Esophagus (tissue), 2 donors: ENCODE results near the gene TRPM3. TPM values are rescaled to one million over a fixed set of nuclear protein-coding genes. Genes with fewer than 3 reads are reported as not detected.

Experiments
- H3K27ac ChIP-seq, 2 donors: one replicate each; pipeline ENCODE4 v1.5.1; 2013; ENCODE audit warnings: low read depth in 2 of 2, mild to moderate bottlenecking in 2 of 2, inconsistent platforms in 1 of 2, low read length in 1 of 2, moderate library complexity in 1 of 2
- H3K27me3 ChIP-seq, 2 donors: one replicate each; pipeline ENCODE4 v1.6.1; 2013; ENCODE audit warnings: low read length in 2 of 2, control low read depth in 1 of 2, mild to moderate bottlenecking in 1 of 2; ENCODE audit not compliant: insufficient read depth in 2 of 2, control insufficient read depth in 1 of 2
- H3K36me3 ChIP-seq, 2 donors: one replicate each; pipeline ENCODE4 v1.6.1; 2013; ENCODE audit warnings: low read length in 1 of 2; ENCODE audit not compliant: control insufficient read depth in 2 of 2, insufficient read depth in 2 of 2
- H3K4me1 ChIP-seq, 2 donors: one replicate each; pipeline ENCODE4 v1.6.1; 2013; ENCODE audit warnings: low read length in 1 of 2; ENCODE audit not compliant: control insufficient read depth in 2 of 2, insufficient read depth in 2 of 2
- H3K4me3 ChIP-seq, 2 donors: one replicate each; pipeline ENCODE4 v1.5.1; 2013; ENCODE audit warnings: low read length in 2 of 2, mild to moderate bottlenecking in 2 of 2, low read depth in 1 of 2, moderate library complexity in 1 of 2
- H3K9me3 ChIP-seq, 2 donors: one replicate each; pipeline ENCODE4 v1.6.1; 2013; ENCODE audit warnings: mild to moderate bottlenecking in 2 of 2, low read depth in 1 of 2, low read length in 1 of 2, moderate library complexity in 1 of 2; ENCODE audit not compliant: control insufficient read depth in 2 of 2, insufficient read depth in 1 of 2
- WGBS, 2 donors: extraction: QIAGEN DNeasy Blood & Tissue Kit; methylation state at CpG; one replicate each; pipeline ENCODE4 v1.1.7; 2013; 5-methylcytosine and 5-hydroxymethylcytosine counted together
- polyA plus RNA-seq, 2 donors: library from polyadenylated mRNA; stranded (reverse); fragments of 200-250 nt; gene quantifications; one replicate each; pipeline ENCODE4 v1.2.3, GENCODE V29; 2013
- donor health status: healthy with polysubstance abuse.
- donor health status: Bipolar disorder and iron deficiency.

Gene TRPM3
- polyA plus RNA-seq, 2 donors = under 0.01 to 0.02 TPM

- 63 to 72% methylated on average over 1 of the region's 1 CpG for WGBS, 2 donors
- Histone ChIP-seq H3K4me3 (no peak overlapping the region), H3K36me3 (no peaks in the 10 kb centered on the region), H3K9me3 (no peaks in the 10 kb centered on the region), H3K4me1 (peaks cover 0 to 5% of the 10 kb centered on the region in 2 donors), H3K27me3 (no peaks in the 10 kb centered on the region), H3K27ac (no peak overlapping the region)
Observed at GRCh38 chr9:70539001-70539400, 582.4 kb downstream of the TRPM3 start.

- no peak overlapping the region for H3K27ac ChIP-seq
- H3K4me1 ChIP-seq = peaks cover 0 to 5% of the 10 kb centered on the region in 2 donors
- no peaks in the 10 kb centered on the region for H3K9me3 ChIP-seq
- WGBS, 2 donors = 96% methylated on average over 21 of the region's 21 CpGs
- no peaks in the 10 kb centered on the region for H3K36me3 ChIP-seq
- no peaks in the 10 kb centered on the region for H3K27me3 ChIP-seq
- no peak overlapping the region for H3K4me3 ChIP-seq
Observed at GRCh38 chr9:70537084-70537483, 584.3 kb downstream of the TRPM3 start.

GRCh38 chr9:70535546-70536323 lies 585.7 kb downstream of the TRPM3 start:
- Histone ChIP-seq H3K36me3 (no peaks in the 10 kb centered on the region), H3K4me1 (peaks cover 0 to 5% of the 10 kb centered on the region in 2 donors), H3K27me3 (no peaks in the 10 kb centered on the region), H3K9me3 (no peaks in the 10 kb centered on the region), H3K4me3 (no peak overlapping the region), H3K27ac (no peak overlapping the region)
- 71 to 74% methylated on average over 16 of the region's 16 CpGs for WGBS, 2 donors

- H3K27me3 ChIP-seq = no peaks in the 10 kb centered on the region
- H3K4me1 ChIP-seq = peaks cover 0 to 5% of the 10 kb centered on the region in 2 donors
- no peak overlapping the region for H3K4me3 ChIP-seq
- H3K9me3 ChIP-seq = no peaks in the 10 kb centered on the region
- no peak overlapping the region for H3K27ac ChIP-seq
- H3K36me3 ChIP-seq = no peaks in the 10 kb centered on the region
Observed at GRCh38 chr9:70534471-70534870, 587.0 kb downstream of the TRPM3 start.

- WGBS, 2 donors = 91% methylated on average over 4 of the region's 4 CpGs
- Histone ChIP-seq H3K4me1 (peaks cover 0 to 5% of the 10 kb centered on the region in 2 donors), H3K9me3 (no peaks in the 10 kb centered on the region), H3K36me3 (no peaks in the 10 kb centered on the region), H3K27me3 (no peaks in the 10 kb centered on the region), H3K4me3 (no peak overlapping the region), H3K27ac (no peak overlapping the region)
Observed at GRCh38 chr9:70534061-70534460, 587.4 kb downstream of the TRPM3 start.

- no peak overlapping the region for H3K27ac ChIP-seq
- no peaks in the 10 kb centered on the region for H3K27me3 ChIP-seq
- WGBS, 2 donors = 93% methylated on average over 5 of the region's 5 CpGs
- peaks cover 0 to 5% of the 10 kb centered on the region in 2 donors for H3K4me1 ChIP-seq
- no peak overlapping the region for H3K4me3 ChIP-seq
- no peaks in the 10 kb centered on the region for H3K36me3 ChIP-seq
- no peaks in the 10 kb centered on the region for H3K9me3 ChIP-seq
Observed at GRCh38 chr9:70533492-70533891, 587.9 kb downstream of the TRPM3 start.

- no peaks in the 10 kb centered on the region for H3K9me3 ChIP-seq
- no peaks in the 10 kb centered on the region for H3K27me3 ChIP-seq
- H3K4me1 ChIP-seq = peaks cover 0 to 5% of the 10 kb centered on the region in 2 donors
- H3K4me3 ChIP-seq = no peak overlapping the region
- H3K36me3 ChIP-seq = no peaks in the 10 kb centered on the region
- 71 to 80% methylated on average over 6 of the region's 6 CpGs for WGBS, 2 donors
- H3K27ac ChIP-seq = no peak overlapping the region
Observed at GRCh38 chr9:70532716-70533115, 588.7 kb downstream of the TRPM3 start.

- peaks cover 0 to 5% of the 10 kb centered on the region in 2 donors for H3K4me1 ChIP-seq
- H3K27ac ChIP-seq = no peak overlapping the region
- H3K36me3 ChIP-seq = no peaks in the 10 kb centered on the region
- no peak overlapping the region for H3K4me3 ChIP-seq
- no peaks in the 10 kb centered on the region for H3K9me3 ChIP-seq
- 82% methylated on average over 1 of the region's 1 CpG for WGBS, 2 donors
- no peaks in the 10 kb centered on the region for H3K27me3 ChIP-seq
Observed at GRCh38 chr9:70531311-70531710, 590.1 kb downstream of the TRPM3 start.

- H3K36me3 ChIP-seq = no peaks in the 10 kb centered on the region
- no peaks in the 10 kb centered on the region for H3K4me1 ChIP-seq
- 93 to 94% methylated on average over 5 of the region's 5 CpGs for WGBS, 2 donors
- H3K4me3 ChIP-seq = no peak overlapping the region
- no peaks in the 10 kb centered on the region for H3K27me3 ChIP-seq
- H3K27ac ChIP-seq = no peak overlapping the region
- no peaks in the 10 kb centered on the region for H3K9me3 ChIP-seq
Observed at GRCh38 chr9:70530716-70531115, 590.7 kb downstream of the TRPM3 start.

- no peaks in the 10 kb centered on the region for H3K9me3 ChIP-seq
- no peaks in the 10 kb centered on the region for H3K4me1 ChIP-seq
- H3K27ac ChIP-seq = no peak overlapping the region
- no peaks in the 10 kb centered on the region for H3K27me3 ChIP-seq
- no peaks in the 10 kb centered on the region for H3K36me3 ChIP-seq
- WGBS, 2 donors = 92 to 93% methylated on average over 7 of the region's 7 CpGs
- no peak overlapping the region for H3K4me3 ChIP-seq
Observed at GRCh38 chr9:70529833-70530232, 591.6 kb downstream of the TRPM3 start.
